H9 (cell line): ENCODE measurements around the gene FAM83F. TPM values are rescaled to one million over a fixed set of nuclear protein-coding genes. Genes with fewer than 3 reads are reported as not detected.

Source experiments
- DNase-seq: peaks from one replicate; pipeline ENCODE4 v3.0.0-alpha.2; 2017
- H2AFZ ChIP-seq: one replicate; pipeline ENCODE4 v1.6.1; 2013; ENCODE audit warnings: mild to moderate bottlenecking, low read length, control low read depth, moderate library complexity
- H2AK5ac ChIP-seq: 2 replicates; pipeline ENCODE4 v1.6.1; 2013; ENCODE audit warnings: low read length, control low read depth, mixed read lengths; ENCODE audit not compliant: insufficient read length
- H2BK120ac ChIP-seq: one replicate; pipeline ENCODE4 v1.6.1; 2013; ENCODE audit warnings: low read depth, mild to moderate bottlenecking, low read length, control low read depth, inconsistent platforms; ENCODE audit not compliant: poor library complexity, severe bottlenecking
- H2BK12ac ChIP-seq: 2 replicates; pipeline ENCODE4 v1.6.1; 2013; ENCODE audit warnings: low read length, control low read depth, mixed read lengths, low read depth; ENCODE audit not compliant: insufficient read length
- H2BK15ac ChIP-seq: 2 replicates; pipeline ENCODE4 v1.6.1; 2013; ENCODE audit warnings: low read depth, low read length, control low read depth
- H2BK20ac ChIP-seq: one replicate; pipeline ENCODE4 v1.6.1; 2013; ENCODE audit warnings: low read depth, mild to moderate bottlenecking, low read length, control low read depth, inconsistent platforms; ENCODE audit not compliant: poor library complexity, severe bottlenecking
- H2BK5ac ChIP-seq: 2 replicates; pipeline ENCODE4 v1.6.1; 2013; ENCODE audit warnings: low read length, control low read depth, mixed read lengths; ENCODE audit not compliant: insufficient read length
- H3K14ac ChIP-seq: 2 replicates; pipeline ENCODE4 v1.6.1; 2013; ENCODE audit warnings: low read length, control low read depth; ENCODE audit not compliant: insufficient read depth
- H3K18ac ChIP-seq: 2 replicates; pipeline ENCODE4 v1.6.1; 2013; ENCODE audit warnings: low read depth, mild to moderate bottlenecking, mixed read lengths, low read length, control low read depth; ENCODE audit not compliant: insufficient read length
- H3K23ac ChIP-seq: 2 replicates; pipeline ENCODE4 v1.6.1; 2013; ENCODE audit warnings: low read length, control low read depth, mixed read lengths, low read depth; ENCODE audit not compliant: insufficient read length
- H3K23me2 ChIP-seq: 2 replicates; pipeline ENCODE4 v1.6.1; 2013; ENCODE audit warnings: low read depth, mild to moderate bottlenecking, mixed read lengths, low read length, control low read depth; ENCODE audit not compliant: insufficient read length, poor library complexity, severe bottlenecking
- H3K27ac ChIP-seq: 2 replicates; pipeline ENCODE4 v1.5.1; 2013; ENCODE audit warnings: low read length, control low read depth, mixed read lengths, low read depth; ENCODE audit not compliant: insufficient read length
- H3K27me3 ChIP-seq: 2 replicates; pipeline ENCODE4 v1.6.1; 2013; ENCODE audit warnings: low read length, control low read depth, inconsistent platforms; ENCODE audit not compliant: insufficient read depth
- H3K4ac ChIP-seq: 2 replicates; pipeline ENCODE4 v1.6.1; 2013; ENCODE audit warnings: low read depth, mild to moderate bottlenecking, control low read depth, inconsistent platforms, low read length, moderate library complexity
- H3K4me1 ChIP-seq: 2 replicates; pipeline ENCODE4 v1.6.1; 2013; ENCODE audit warnings: low read length, control low read depth, inconsistent platforms; ENCODE audit not compliant: insufficient read depth
- H3K4me2 ChIP-seq: 2 replicates; pipeline ENCODE4 v1.6.1; 2013; ENCODE audit warnings: low read length, control low read depth, mixed read lengths; ENCODE audit not compliant: insufficient read length, insufficient read depth
- H3K56ac ChIP-seq: 2 replicates; pipeline ENCODE4 v1.6.1; 2013; ENCODE audit warnings: low read depth, mild to moderate bottlenecking, mixed read lengths, low read length, control low read depth; ENCODE audit not compliant: insufficient read length
- H3K79me1 ChIP-seq: 2 replicates; pipeline ENCODE4 v1.6.1; 2013; ENCODE audit warnings: low read depth, mild to moderate bottlenecking, moderate library complexity, low read length, control low read depth, inconsistent platforms; ENCODE audit not compliant: insufficient read depth, poor library complexity, severe bottlenecking
- H3K79me2 ChIP-seq: 2 replicates; pipeline ENCODE4 v1.6.1; 2013; ENCODE audit warnings: low read length, control low read depth, inconsistent platforms; ENCODE audit not compliant: insufficient read depth
- H3K9ac ChIP-seq: 2 replicates; pipeline ENCODE4 v1.6.1; 2013; ENCODE audit warnings: low read length, control low read depth, mixed read lengths; ENCODE audit not compliant: insufficient read length; ENCODE audit errors: extremely low read depth
- H3K9me3 ChIP-seq: one replicate; pipeline ENCODE4 v1.6.1; 2013; ENCODE audit warnings: low read depth, low read length, inconsistent platforms; ENCODE audit not compliant: control insufficient read depth
- H3T11ph ChIP-seq: one replicate; pipeline ENCODE4 v1.6.1; 2013; ENCODE audit warnings: mild to moderate bottlenecking, low read length, control low read depth, inconsistent platforms
- H4K20me1 ChIP-seq: one replicate; pipeline ENCODE4 v1.6.1; 2013; ENCODE audit not compliant: control insufficient read depth, insufficient read length, insufficient read depth
- H4K5ac ChIP-seq: 2 replicates; pipeline ENCODE4 v1.6.1; 2013; ENCODE audit warnings: low read depth, mild to moderate bottlenecking, mixed read lengths, low read length, control low read depth; ENCODE audit not compliant: insufficient read length
- H4K8ac ChIP-seq: replicated peaks from 2 replicates; pipeline ENCODE4 v1.6.1; 2013; ENCODE audit warnings: low read length, control low read depth, mixed read lengths, low read depth; ENCODE audit not compliant: insufficient read length
- H4K91ac ChIP-seq: 2 replicates; pipeline ENCODE4 v1.6.1; 2013; ENCODE audit warnings: low read depth, mild to moderate bottlenecking, moderate library complexity, mixed read lengths, low read length, control low read depth; ENCODE audit not compliant: insufficient read length
- H3K27ac Mint-ChIP-seq, 3 experiments: 2 replicates in 2 of 3; 3 replicates in 1 of 3; pipeline ENCODE4 v1.8.0; 2020 to 2021; ENCODE audit warnings: mixed read lengths in 3 of 3, mild to moderate bottlenecking in 1 of 3, moderate library complexity in 1 of 3
- H3K27me3 Mint-ChIP-seq: 2 replicates; pipeline ENCODE4 v1.8.0; 2021; ENCODE audit warnings: low read depth, mild to moderate bottlenecking, moderate library complexity, mixed read lengths
- H3K36me3 Mint-ChIP-seq, 3 experiments: 2 replicates in 2 of 3; 3 replicates in 1 of 3; pipeline ENCODE4 v1.8.0; 2020 to 2021; ENCODE audit warnings: low read depth in 3 of 3, mixed read lengths in 3 of 3; ENCODE audit not compliant: insufficient read depth in 1 of 3
- H3K4me1 Mint-ChIP-seq, 2 experiments: 2 replicates each; pipeline ENCODE4 v1.8.0; 2020; ENCODE audit warnings: mixed read lengths in 2 of 2
- H3K4me3 Mint-ChIP-seq, 2 experiments: 2 replicates in 1 of 2; 3 replicates in 1 of 2; pipeline ENCODE4 v1.8.0; 2020 to 2021; ENCODE audit warnings: mild to moderate bottlenecking in 2 of 2, mixed read lengths in 2 of 2, moderate library complexity in 1 of 2
- H3K9me3 Mint-ChIP-seq, 2 experiments: 2 replicates in 1 of 2; 3 replicates in 1 of 2; pipeline ENCODE4 v1.8.0; 2020; ENCODE audit warnings: mild to moderate bottlenecking in 2 of 2, mixed read lengths in 2 of 2, moderate library complexity in 1 of 2
- WGBS: extraction: QIAGEN DNeasy Blood & Tissue Kit; methylation state at CpG from one replicate; pipeline ENCODE4 v1.1.7; 2013; ENCODE audit warnings: missing lambda C conversion rate, low lambda C conversion rate, mixed read lengths; ENCODE audit not compliant: insufficient read length; ENCODE audit errors: extremely low coverage; 5-methylcytosine and 5-hydroxymethylcytosine counted together
- total RNA-seq: library from RNA; stranded (reverse); gene quantifications from 2 replicates; pipeline ENCODE4 v1.2.1, GENCODE V29; 2021
- TF ChIP-seq, protein P1 (sequence below): fragments of 200-600 bp; sonication (generic); conservative IDR thresholded peaks from 3 replicates; pipeline ENCODE4 v1.8.0; 2021; ENCODE audit warnings: antibody characterized with exemption, mild to moderate bottlenecking

Gene FAM83F
- total RNA-seq, 1 experiment from 2014 or later, result 17.4 TPM

- Histone ChIP-seq H3K23ac (no peak overlapping the region), H4K8ac (no peak overlapping the region), H2BK20ac (no peak overlapping the region), H2BK12ac (no peak overlapping the region), H3K79me1 (no peaks in the 10 kb centered on the region), H2BK5ac (no peak overlapping the region), H3T11ph (no peak overlapping the region), H4K20me1 (no peaks in the 10 kb centered on the region), H3K9ac (no peak overlapping the region), H3K4me2 (no peak overlapping the region), H3K56ac (no peak overlapping the region), H3K4ac (no peak overlapping the region), H3K4me1 (no peaks in the 10 kb centered on the region), H2AK5ac (no peak overlapping the region), H3K27ac (no peak overlapping the region), H4K91ac (no peak overlapping the region), H2BK120ac (no peak overlapping the region), H4K5ac (no peak overlapping the region), H3K23me2 (no peaks in the 10 kb centered on the region), H3K27me3 (no peaks in the 10 kb centered on the region), H3K14ac (no peak overlapping the region), H3K79me2 (no peaks in the 10 kb centered on the region), H2BK15ac (no peak overlapping the region), H3K18ac (no peak overlapping the region), H2AFZ (no peak overlapping the region), H3K9me3 (no peaks in the 10 kb centered on the region)
- peak overlapping the region in 1 of 3 experiments; percentile 21; a peak in 2 of 7 replicates for H3K27ac Mint-ChIP-seq
- no CpG with 5 or more reads among the region's 20 CpGs for WGBS
- H3K4me1 Mint-ChIP-seq, result peaks cover 17 to 25% of the 10 kb centered on the region in 2 experiments
- no peak overlapping the region for H3K4me3 Mint-ChIP-seq
- DNase-seq, result no peak
- no peaks in the 10 kb centered on the region for H3K36me3 Mint-ChIP-seq
- H3K27me3 Mint-ChIP-seq, result peaks cover 29% of the 10 kb centered on the region
- no peaks in the 10 kb centered on the region for H3K9me3 Mint-ChIP-seq
- TF ChIP-seq, protein P1, sequence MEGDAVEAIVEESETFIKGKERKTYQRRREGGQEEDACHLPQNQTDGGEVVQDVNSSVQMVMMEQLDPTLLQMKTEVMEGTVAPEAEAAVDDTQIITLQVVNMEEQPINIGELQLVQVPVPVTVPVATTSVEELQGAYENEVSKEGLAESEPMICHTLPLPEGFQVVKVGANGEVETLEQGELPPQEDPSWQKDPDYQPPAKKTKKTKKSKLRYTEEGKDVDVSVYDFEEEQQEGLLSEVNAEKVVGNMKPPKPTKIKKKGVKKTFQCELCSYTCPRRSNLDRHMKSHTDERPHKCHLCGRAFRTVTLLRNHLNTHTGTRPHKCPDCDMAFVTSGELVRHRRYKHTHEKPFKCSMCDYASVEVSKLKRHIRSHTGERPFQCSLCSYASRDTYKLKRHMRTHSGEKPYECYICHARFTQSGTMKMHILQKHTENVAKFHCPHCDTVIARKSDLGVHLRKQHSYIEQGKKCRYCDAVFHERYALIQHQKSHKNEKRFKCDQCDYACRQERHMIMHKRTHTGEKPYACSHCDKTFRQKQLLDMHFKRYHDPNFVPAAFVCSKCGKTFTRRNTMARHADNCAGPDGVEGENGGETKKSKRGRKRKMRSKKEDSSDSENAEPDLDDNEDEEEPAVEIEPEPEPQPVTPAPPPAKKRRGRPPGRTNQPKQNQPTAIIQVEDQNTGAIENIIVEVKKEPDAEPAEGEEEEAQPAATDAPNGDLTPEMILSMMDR, result no peak
These were observed 26.5 kb upstream of the FAM83F start for GRCh38 chr22:39967996-39968972.
